OCI-LY1 (cell line): Measurements from ENCODE around the gene DPP3.

Source experiments
- H2AFZ ChIP-seq: fragments of 200-600 bp; sonication (generic), shearing (Covaris generic); 2 replicates; pipeline ENCODE4 v1.6.0; 2014; ENCODE audit warnings: antibody characterized with exemption, mild to moderate bottlenecking, low read length
- H3F3A ChIP-seq: fragments of 200-600 bp; sonication (generic), shearing (Covaris generic); 2 replicates; pipeline ENCODE4 v1.6.0; 2014; ENCODE audit warnings: mild to moderate bottlenecking, antibody characterized with exemption, low read length, moderate library complexity; ENCODE audit not compliant: insufficient read depth
- H3K27ac ChIP-seq: fragments of 200-600 bp; sonication (generic); 2 replicates; pipeline ENCODE4 v1.5.1; 2014; ENCODE audit warnings: low read length, mixed run types, mild to moderate bottlenecking, low read depth; ENCODE audit not compliant: poor library complexity, severe bottlenecking
- H3K27me3 ChIP-seq: fragments of 200-600 bp; sonication (generic); 2 replicates; pipeline ENCODE4 v1.6.0; 2014; ENCODE audit warnings: antibody characterized with exemption, mild to moderate bottlenecking, low read length, moderate library complexity; ENCODE audit not compliant: insufficient read depth
- H3K36me3 ChIP-seq: fragments of 200-600 bp; sonication (generic); 2 replicates; pipeline ENCODE4 v1.6.1; 2014; ENCODE audit warnings: mild to moderate bottlenecking, antibody characterized with exemption, low read length, moderate library complexity, mixed read lengths; ENCODE audit not compliant: insufficient read depth
- H3K4me1 ChIP-seq: fragments of 200-600 bp; sonication (generic); 2 replicates; pipeline ENCODE4 v1.5.1; 2014; ENCODE audit warnings: mild to moderate bottlenecking, low read length, moderate library complexity; ENCODE audit not compliant: insufficient read depth, severe bottlenecking
- H3K4me2 ChIP-seq: fragments of 200-600 bp; sonication (generic), shearing (Covaris generic); 2 replicates; pipeline ENCODE4 v1.6.1; 2014; ENCODE audit warnings: low read length
- H3K4me3 ChIP-seq: fragments of 200-600 bp; sonication (generic); 2 replicates; pipeline ENCODE4 v1.5.1; 2014; ENCODE audit warnings: low read length, low read depth, mild to moderate bottlenecking, mixed read lengths; ENCODE audit not compliant: poor library complexity, severe bottlenecking
- H3K79me2 ChIP-seq: fragments of 200-600 bp; shearing (Covaris generic); 2 replicates; pipeline ENCODE4 v1.6.1; 2016; ENCODE audit warnings: mixed run types, low read length, mixed read lengths; ENCODE audit not compliant: insufficient read depth
- H3K9ac ChIP-seq: fragments of 200-600 bp; sonication (generic), shearing (Covaris generic); 2 replicates; pipeline ENCODE4 v1.6.1; 2014; ENCODE audit warnings: mild to moderate bottlenecking, low read length, mixed read lengths
- H3K9me2 ChIP-seq: fragments of 200-600 bp; sonication (generic), shearing (Covaris generic); 2 replicates; pipeline ENCODE4 v1.6.1; 2014; ENCODE audit warnings: low read depth, mild to moderate bottlenecking, low read length, mixed read lengths
- H3K9me3 ChIP-seq: fragments of 200-600 bp; shearing (Covaris generic); 2 replicates; pipeline ENCODE4 v1.6.1; 2014; ENCODE audit warnings: low read length, mixed read lengths
- H4K20me1 ChIP-seq: fragments of 200-600 bp; sonication (generic), shearing (Covaris generic); 2 replicates; pipeline ENCODE4 v1.6.0; 2016; ENCODE audit warnings: mild to moderate bottlenecking, low read length; ENCODE audit not compliant: insufficient read depth
- CTCF ChIP-seq: fragments of 200-600 bp; sonication (generic), shearing (Covaris generic); IDR thresholded peaks from 2 replicates; pipeline ENCODE4 v1.5.1; 2017; ENCODE audit warnings: mild to moderate bottlenecking, antibody characterized with exemption, low read length, moderate library complexity, mixed read lengths
- EZH2 ChIP-seq: fragments of 200-600 bp; sonication (generic), shearing (Covaris generic); IDR thresholded peaks from 2 replicates; pipeline ENCODE4 v1.8.0; 2017; ENCODE audit warnings: borderline replicate concordance, mixed run types, mild to moderate bottlenecking, antibody characterized with exemption, low read length, moderate library complexity, mixed read lengths

DPP3 gene

GRCh38 chr11:66510271-66510989 is 30.2 kb downstream of the DPP3 start, which contains the start of gene BBS1:
Gene BBS1 (plus strand): TSS chr11:66510635. CDS start chr11:66510660, 25 bp downstream.
- no peaks in the 10 kb centered on the region for H3F3A ChIP-seq
- 0 out of 2 replicates have a peak within 1 kb of the TSS, but pooled peaks have one; percentile 85 for H2AFZ ChIP-seq
- peak within 1 kb of the TSS; percentile 83 for H3K4me3 ChIP-seq
- no peaks in the 10 kb centered on the region for H3K27me3 ChIP-seq
- H3K9me2 ChIP-seq = no peaks in the 10 kb centered on the region
- H3K9me3 ChIP-seq = no peaks in the 10 kb centered on the region
- H3K79me2 ChIP-seq = no peaks in the 10 kb centered on the region
- peaks cover 6% of the 10 kb centered on the region for H3K36me3 ChIP-seq
- no peaks in the 10 kb centered on the region for H4K20me1 ChIP-seq
- H3K27ac ChIP-seq = no peak within 1 kb of the TSS
- no peak for TF ChIP-seq EZH2
- 0 out of 2 replicates have a peak, but pooled peaks have one; percentile 6 for TF ChIP-seq CTCF
- peak within 1 kb of the TSS; percentile 71 for H3K9ac ChIP-seq
- H3K4me2 ChIP-seq = peak within 1 kb of the TSS; percentile 95
- peaks cover 12% of the 10 kb centered on the region for H3K4me1 ChIP-seq

DNA sequence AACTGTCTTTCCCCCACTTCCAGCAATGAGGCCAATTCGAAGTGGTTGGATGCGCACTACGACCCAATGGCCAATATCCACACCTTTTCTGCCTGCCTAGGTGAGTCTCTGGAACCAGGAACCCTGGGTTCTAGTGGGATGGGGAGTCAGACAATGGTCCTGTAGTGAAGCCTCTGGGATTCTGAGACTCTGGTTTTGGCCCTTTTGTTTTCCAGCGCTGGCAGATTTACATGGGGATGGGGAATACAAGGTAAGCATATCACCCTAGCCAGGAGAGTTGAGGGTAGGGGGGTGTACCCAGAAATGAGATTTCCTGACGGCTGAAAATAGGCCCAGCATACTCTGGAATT is 30.7 kb downstream of the DPP3 start:
- Histone ChIP-seq H3F3A (no peaks in the 10 kb centered on the region), H3K27ac (no peak overlapping the region), H3K9ac (peak overlapping the region; percentile 71), H3K4me1 (peaks cover 12% of the 10 kb centered on the region), H3K27me3 (no peaks in the 10 kb centered on the region), H3K79me2 (no peaks in the 10 kb centered on the region), H3K36me3 (peaks cover 4% of the 10 kb centered on the region), H4K20me1 (no peaks in the 10 kb centered on the region), H3K4me2 (peak overlapping the region; percentile 95), H3K9me3 (no peaks in the 10 kb centered on the region), H3K4me3 (peak overlapping the region; percentile 83), H2AFZ (no peak overlapping the region), H3K9me2 (no peaks in the 10 kb centered on the region)
- TF ChIP-seq EZH2 (no peak), CTCF (no peak)

DNA sequence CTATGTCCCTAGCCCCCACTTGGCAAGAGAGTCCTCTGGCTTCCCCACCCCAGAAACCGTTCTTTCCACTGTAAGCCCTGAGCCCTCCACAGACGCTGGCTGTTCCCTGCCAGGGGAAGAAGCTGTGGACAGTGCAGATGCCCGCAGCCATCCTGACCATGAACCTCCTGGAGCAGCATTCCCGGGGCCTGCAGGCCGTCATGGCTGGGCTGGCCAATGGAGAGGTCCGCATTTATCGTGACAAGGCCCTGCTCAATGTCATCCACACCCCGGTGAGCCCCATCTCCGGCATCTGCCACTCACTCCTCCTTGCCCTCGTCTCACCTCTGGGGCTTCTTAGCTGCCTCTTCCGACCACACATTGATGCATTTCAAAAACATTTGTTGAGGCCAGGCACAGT is 43.4 kb downstream of the DPP3 start:
- no peaks in the 10 kb centered on the region for H3K9me3 ChIP-seq
- H3K79me2 ChIP-seq = no peaks in the 10 kb centered on the region
- no peak overlapping the region for H3K4me3 ChIP-seq
- peaks cover 29% of the 10 kb centered on the region for H3K36me3 ChIP-seq
- no peak overlapping the region for H3K4me2 ChIP-seq
- H3F3A ChIP-seq = no peaks in the 10 kb centered on the region
- no peak overlapping the region for H3K9ac ChIP-seq
- no peaks in the 10 kb centered on the region for H3K9me2 ChIP-seq
- no peaks in the 10 kb centered on the region for H3K27me3 ChIP-seq
- no peak for TF ChIP-seq EZH2
- no peak for TF ChIP-seq CTCF
- no peaks in the 10 kb centered on the region for H3K4me1 ChIP-seq
- H4K20me1 ChIP-seq = no peaks in the 10 kb centered on the region
- H3K27ac ChIP-seq = no peak overlapping the region
- no peak overlapping the region for H2AFZ ChIP-seq
